ENCODE results near the gene DCHS2.

Gene DCHS2

GRCh38 chr4:154491341-154492271 lies at the start of gene DCHS2:
Gene DCHS2 (minus strand): TSS chr4:154491799. CDS start chr4:154491355, 444 bp downstream.
- peak; percentile 10 for DNase-seq (ENCODE audit: low spot score)

- no peak for DNase-seq (ENCODE audit: low spot score)
These were observed 42.7 kb upstream of the DCHS2 start for GRCh38 chr4:154534296-154534695.

GRCh38 chr4:154529728-154530519 lies 38.3 kb upstream of the DCHS2 start:
- no peak for DNase-seq (ENCODE audit: low spot score)

- DNase-seq (ENCODE audit: low spot score): no peak
These were observed 37.3 kb upstream of the DCHS2 start for GRCh38 chr4:154528869-154529268.

- DNase-seq (ENCODE audit: low spot score): no peak
These were observed 35.7 kb upstream of the DCHS2 start for GRCh38 chr4:154527308-154527707.

GRCh38 chr4:154526151-154526550 lies 34.6 kb upstream of the DCHS2 start:
- DNase-seq (ENCODE audit: low spot score): peak; percentile 8

- no peak for DNase-seq (ENCODE audit: low spot score)
These were observed 30.0 kb upstream of the DCHS2 start for GRCh38 chr4:154521607-154522006.

- no peak for DNase-seq (ENCODE audit: low spot score)
These were observed 27.6 kb upstream of the DCHS2 start for GRCh38 chr4:154519214-154519613.

GRCh38 chr4:154517591-154517990 lies 26.0 kb upstream of the DCHS2 start:
- DNase-seq (ENCODE audit: low spot score): no peak

GRCh38 chr4:154516318-154517029 lies 24.9 kb upstream of the DCHS2 start:
- DNase-seq (ENCODE audit: low spot score): no peak

- DNase-seq (ENCODE audit: low spot score): no peak
These were observed 20.4 kb upstream of the DCHS2 start for GRCh38 chr4:154511981-154512380.

- DNase-seq (ENCODE audit: low spot score): no peak
These were observed 19.9 kb upstream of the DCHS2 start for GRCh38 chr4:154511548-154511947.

- DNase-seq (ENCODE audit: low spot score): no peak
These were observed 15.6 kb upstream of the DCHS2 start for GRCh38 chr4:154507156-154507555.

- no peak for DNase-seq (ENCODE audit: low spot score)
These were observed 14.7 kb upstream of the DCHS2 start for GRCh38 chr4:154506253-154506652.

- DNase-seq (ENCODE audit: low spot score): no peak
These were observed 12.0 kb upstream of the DCHS2 start for GRCh38 chr4:154503598-154503997.

- no peak for DNase-seq (ENCODE audit: low spot score)
These were observed 10.5 kb upstream of the DCHS2 start for GRCh38 chr4:154502111-154502510.

- DNase-seq (ENCODE audit: low spot score): no peak
These were observed 6.3 kb upstream of the DCHS2 start for GRCh38 chr4:154497889-154498288.

GRCh38 chr4:154495867-154496266 lies 4.3 kb upstream of the DCHS2 start:
- no peak for DNase-seq (ENCODE audit: low spot score)

- no peak for DNase-seq (ENCODE audit: low spot score)
These were observed 689 bp upstream of the DCHS2 start for GRCh38 chr4:154492288-154492687.

GRCh38 chr4:154490583-154491340 lies 837 bp downstream of the DCHS2 start:
- DNase-seq (ENCODE audit: low spot score): peak; percentile 13

GRCh38 chr4:154490234-154490582 lies 1.4 kb downstream of the DCHS2 start:
- DNase-seq (ENCODE audit: low spot score): peak; percentile 11

Measured in germinal center (tissue), 1 donor.